Colonic mucosa (tissue), 4 donors: ENCODE results near the gene PRKCA. TPM values are rescaled to one million over a fixed set of nuclear protein-coding genes. Genes with fewer than 3 reads are reported as not detected.

Experiments used
- DNase-seq: peaks from one replicate; pipeline ENCODE4 v3.0.0-alpha.2; 2020
- H3K27ac ChIP-seq: fragments of 200-600 bp; one replicate; pipeline ENCODE4 v1.8.0; 2021
- H3K27me3 ChIP-seq: fragments of 200-600 bp; one replicate; pipeline ENCODE4 v1.8.0; 2021
- H3K36me3 ChIP-seq: fragments of 200-600 bp; one replicate; pipeline ENCODE4 v1.8.0; 2021
- H3K4me1 ChIP-seq: fragments of 200-600 bp; one replicate; pipeline ENCODE4 v1.8.0; 2021; ENCODE audit warnings: mild to moderate bottlenecking
- H3K4me3 ChIP-seq: fragments of 200-600 bp; one replicate; pipeline ENCODE4 v1.8.0; 2021
- H3K9ac ChIP-seq, 2 donors: one replicate each; pipeline ENCODE4 v1.7.0; 2013; ENCODE audit warnings: control low read depth in 2 of 2, low read depth in 2 of 2, low read length in 2 of 2
- H3K9me3 ChIP-seq: fragments of 200-600 bp; one replicate; pipeline ENCODE4 v1.8.0; 2021
- CTCF ChIP-seq: fragments of 200-600 bp; IDR thresholded peaks from one replicate; pipeline ENCODE4 v1.8.0; 2022; ENCODE audit warnings: antibody characterized with exemption, mild to moderate bottlenecking
- intact Hi-C: fragments of 100-400 bp; cut with DNase I; formaldehyde crosslinking; loops from one replicate; pipeline ENCODE4 v1.14.1; 2022
- total RNA-seq, 2 donors: library from RNA; stranded (reverse); fragmentation: NEBNext Ultra II Directional in 1 of 2; extraction: Animal tissue kit (Norgen Biotek cat#: 25700) in 1 of 2; gene quantifications; one replicate each; pipeline ENCODE4 v1.2.1, GENCODE V29; 2021
- donor health status: healthy.
- donor health status: DM: no; HTN: no; CAD: no.
- donor health status: DM: no; HTN: no; CAD: no.

The PRKCA gene
- total RNA-seq, 2 donors from 2014 or later: 40.0 to 41.8 TPM

DNA sequence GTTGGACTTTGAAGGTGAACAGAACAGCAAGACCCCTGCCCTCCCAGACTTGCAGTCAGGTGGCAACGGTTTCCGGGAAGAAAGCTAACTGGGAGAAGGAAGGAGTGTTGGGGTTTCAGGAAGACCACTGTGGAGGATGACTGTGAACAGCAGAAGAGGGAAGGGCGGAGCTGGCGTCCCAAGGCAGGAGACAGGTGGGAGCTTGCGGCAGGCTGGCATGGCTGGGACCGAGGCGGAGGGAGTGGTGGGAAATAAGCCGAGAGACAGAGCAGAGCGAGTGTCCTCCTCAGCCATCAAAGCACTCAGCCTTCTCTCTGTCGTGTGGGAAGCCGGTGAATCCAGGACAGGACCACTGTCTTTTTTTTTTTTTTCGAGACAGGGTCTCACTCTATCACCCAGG is 424.0 kb downstream of the PRKCA start:
- TF ChIP-seq CTCF: no peak
- no peak overlapping the region for H3K9ac ChIP-seq
- DNase-seq: no peak
- no peak overlapping the region for H3K27ac ChIP-seq
- H3K27me3 ChIP-seq: no peaks in the 10 kb centered on the region
- H3K9me3 ChIP-seq: no peaks in the 10 kb centered on the region
- no peaks in the 10 kb centered on the region for H3K36me3 ChIP-seq
- intact Hi-C loops: no loop called here
- H3K4me1 ChIP-seq: no peaks in the 10 kb centered on the region
- no peak overlapping the region for H3K4me3 ChIP-seq

GRCh38 chr17:66726846-66727245 is 424.4 kb downstream of the PRKCA start:
- no peaks in the 10 kb centered on the region for H3K9me3 ChIP-seq
- no peak for TF ChIP-seq CTCF
- no peaks in the 10 kb centered on the region for H3K4me1 ChIP-seq
- no peak for DNase-seq
- intact Hi-C loops: no loop called here
- H3K27ac ChIP-seq: no peak overlapping the region
- no peak overlapping the region for H3K9ac ChIP-seq
- H3K4me3 ChIP-seq: no peak overlapping the region
- no peaks in the 10 kb centered on the region for H3K36me3 ChIP-seq
- no peaks in the 10 kb centered on the region for H3K27me3 ChIP-seq

DNA sequence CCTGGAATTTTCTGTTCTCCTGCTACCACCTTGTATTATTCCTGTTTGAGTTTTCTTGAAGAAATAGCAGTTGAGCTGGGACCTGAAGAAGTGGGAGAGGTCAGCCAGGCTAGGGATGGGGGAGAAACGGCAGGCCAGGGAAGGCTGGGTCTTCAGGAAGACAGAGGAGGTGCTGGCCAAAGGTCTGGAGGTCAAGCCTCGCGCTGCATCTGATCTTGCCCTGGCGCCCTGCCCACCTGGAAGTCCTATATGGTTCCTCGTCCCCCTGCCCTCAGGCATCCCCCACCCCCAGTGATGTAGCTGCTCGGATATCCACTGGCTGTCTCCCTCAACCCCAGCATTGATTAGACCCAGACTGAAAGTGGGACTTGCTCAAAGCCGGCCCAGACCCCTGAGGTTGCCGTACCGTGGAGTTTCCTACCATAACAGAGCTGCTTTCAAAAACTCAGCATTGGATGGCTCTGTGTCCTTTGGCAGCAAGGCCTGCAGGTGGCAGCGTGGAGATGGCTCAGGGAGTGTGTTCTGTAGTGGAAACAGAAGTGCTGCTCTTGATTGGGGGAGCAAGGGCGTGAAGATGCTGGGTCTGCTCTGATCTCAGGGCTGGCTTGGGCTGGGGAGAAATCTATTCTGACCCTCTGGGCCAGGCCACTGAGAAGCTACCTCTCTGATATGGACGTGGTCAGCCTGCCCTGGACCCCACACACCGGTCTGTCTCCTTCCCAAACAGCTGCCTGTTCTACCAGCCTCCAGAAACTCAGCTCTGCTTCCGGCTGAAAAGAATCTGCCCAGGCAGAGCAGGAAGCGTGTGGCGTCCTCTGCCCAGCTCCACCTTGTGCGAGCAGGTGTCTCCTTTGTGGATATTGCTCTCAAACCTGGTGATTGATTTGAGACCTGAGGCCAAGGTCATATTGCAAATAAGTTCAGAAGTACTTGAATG is 425.5 kb downstream of the PRKCA start:
- peak; percentile 81 for DNase-seq
- no peaks in the 10 kb centered on the region for H3K27me3 ChIP-seq
- peak; percentile 42 for TF ChIP-seq CTCF
- peak overlapping the region; percentile 7 for H3K27ac ChIP-seq
- H3K36me3 ChIP-seq: no peaks in the 10 kb centered on the region
- H3K4me1 ChIP-seq: no peaks in the 10 kb centered on the region
- H3K4me3 ChIP-seq: no peak overlapping the region
- no peak overlapping the region for H3K9ac ChIP-seq
- intact Hi-C loops: no loop called here
- no peaks in the 10 kb centered on the region for H3K9me3 ChIP-seq

DNA sequence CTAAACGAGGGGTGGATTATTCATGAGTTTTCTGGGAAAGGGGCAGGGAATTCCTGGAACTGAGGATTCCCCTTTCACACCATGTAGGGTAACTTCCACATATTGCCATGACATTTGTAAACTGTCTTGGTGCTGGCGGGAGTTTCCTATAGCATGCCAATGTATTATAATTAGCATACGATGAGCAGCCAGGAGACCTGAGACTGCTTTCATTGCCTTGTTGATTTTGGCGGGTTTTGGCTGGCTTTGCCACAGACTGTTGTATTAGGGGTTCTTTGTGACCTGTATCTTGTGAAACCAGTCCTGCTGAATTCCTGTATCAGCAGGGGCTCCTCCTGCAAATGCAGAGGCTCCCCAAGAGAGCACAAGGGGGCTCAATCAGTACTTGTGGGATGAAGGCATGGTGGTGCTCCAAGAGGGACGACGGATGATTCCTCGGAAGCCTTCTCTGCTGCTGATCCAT is 428.1 kb downstream of the PRKCA start:
- TF ChIP-seq CTCF: no peak
- Histone ChIP-seq H3K4me1 (no peaks in the 10 kb centered on the region), H3K36me3 (no peaks in the 10 kb centered on the region), H3K27ac (no peak overlapping the region), H3K9ac (no peak overlapping the region), H3K27me3 (no peaks in the 10 kb centered on the region), H3K4me3 (no peak overlapping the region), H3K9me3 (no peaks in the 10 kb centered on the region)
- DNase-seq: no peak
- intact Hi-C loops: no loop called here

GRCh38 chr17:66733759-66734158 is 431.3 kb downstream of the PRKCA start:
- Histone ChIP-seq H3K27me3 (no peaks in the 10 kb centered on the region), H3K27ac (no peak overlapping the region), H3K9me3 (no peaks in the 10 kb centered on the region), H3K9ac (no peak overlapping the region), H3K4me3 (no peak overlapping the region), H3K36me3 (no peaks in the 10 kb centered on the region), H3K4me1 (no peaks in the 10 kb centered on the region)
- intact Hi-C loops: no loop called here
- DNase-seq: no peak
- no peak for TF ChIP-seq CTCF
